T-helper 9 cell (primary cell): ENCODE data around the gene VCPKMT.
"Not testable (repeated sequence)": the region's sequence is repeated elsewhere in the genome, so short reads cannot be mapped to it uniquely, and the experiment has no call there.

Experiments
- DNase-seq: peaks from one replicate; pipeline ENCODE4 v3.0.0-alpha.2; 2020

The VCPKMT gene

GRCh38 chr14:50091240-50091913, 25.0 kb downstream of the VCPKMT start:
- no peak for DNase-seq

GRCh38 chr14:50089208-50089607, 27.2 kb downstream of the VCPKMT start:
- no peak for DNase-seq

GRCh38 chr14:50088731-50089130, 27.6 kb downstream of the VCPKMT start:
- no peak for DNase-seq

- no peak for DNase-seq
Observed at GRCh38 chr14:50088117-50088515, 28.3 kb downstream of the VCPKMT start.

- DNase-seq = no peak
Observed at GRCh38 chr14:50087341-50088116, 28.8 kb downstream of the VCPKMT start.

- DNase-seq = no peak
Observed at GRCh38 chr14:50086321-50086711, 30.1 kb downstream of the VCPKMT start.

GRCh38 chr14:50085570-50086320, 30.6 kb downstream of the VCPKMT start:
- DNase-seq = no peak

GRCh38 chr14:50084666-50085065, 31.7 kb downstream of the VCPKMT start:
- no peak for DNase-seq

GRCh38 chr14:50083467-50084337, 32.7 kb downstream of the VCPKMT start:
- DNase-seq = peak; percentile 43

- DNase-seq = peak; percentile 68
Observed at GRCh38 chr14:50082784-50083466, 33.4 kb downstream of the VCPKMT start.

GRCh38 chr14:50082308-50082742, 34.0 kb downstream of the VCPKMT start:
- DNase-seq = peak; percentile 53

- not testable (repeated sequence) for DNase-seq
Observed at GRCh38 chr14:50079103-50079502, 37.3 kb downstream of the VCPKMT start.

- not testable (repeated sequence) for DNase-seq
Observed at GRCh38 chr14:50073663-50074062, 42.7 kb downstream of the VCPKMT start.

- DNase-seq = no peak
Observed at GRCh38 chr14:50072395-50072794, 44.0 kb downstream of the VCPKMT start.

- DNase-seq = no peak
Observed at GRCh38 chr14:50070840-50071548, 45.4 kb downstream of the VCPKMT start.

GRCh38 chr14:50070230-50070629, 46.1 kb downstream of the VCPKMT start:
- DNase-seq = no peak

- no peak for DNase-seq
Observed at GRCh38 chr14:50069325-50069724, 47.0 kb downstream of the VCPKMT start.

GRCh38 chr14:50068496-50068895, 47.9 kb downstream of the VCPKMT start:
- no peak for DNase-seq

- no peak for DNase-seq
Observed at GRCh38 chr14:50067723-50068495, 48.5 kb downstream of the VCPKMT start.

GRCh38 chr14:50065583-50065982, 50.8 kb downstream of the VCPKMT start:
- DNase-seq = no peak
